NCI-H2196 (cell line): Measurements from ENCODE around the gene KIF26B.
"Not testable (repeated sequence)": the region's sequence is repeated elsewhere in the genome, so short reads cannot be mapped to it uniquely, and the experiment has no call there.

Experiments used
- DNase-seq: peaks from one replicate; lab custom pipeline; 2025; ENCODE audit not compliant: unreplicated experiment; lab: John Stamatoyannopoulos, UW

The KIF26B gene

GRCh38 chr1:245378311-245378722 lies 223.5 kb downstream of the KIF26B start:
- no peak for DNase-seq

GRCh38 chr1:245378745-245379144 lies 224.0 kb downstream of the KIF26B start:
- DNase-seq: no peak

- DNase-seq: no peak
Measured at GRCh38 chr1:245380790-245381535, 226.2 kb downstream of the KIF26B start.

- no peak for DNase-seq
Measured at GRCh38 chr1:245382981-245383380, 228.2 kb downstream of the KIF26B start.

GRCh38 chr1:245383396-245384330 lies 228.9 kb downstream of the KIF26B start:
- no peak for DNase-seq

GRCh38 chr1:245386297-245386971 lies 231.6 kb downstream of the KIF26B start:
- no peak for DNase-seq

- no peak for DNase-seq
Measured at GRCh38 chr1:245388687-245389086, 233.9 kb downstream of the KIF26B start.

GRCh38 chr1:245389873-245390272 lies 235.1 kb downstream of the KIF26B start:
- DNase-seq: no peak

- DNase-seq: no peak
Measured at GRCh38 chr1:245390975-245391374, 236.2 kb downstream of the KIF26B start.

- DNase-seq: no peak
Measured at GRCh38 chr1:245393694-245394093, 238.9 kb downstream of the KIF26B start.

- no peak for DNase-seq
Measured at GRCh38 chr1:245395680-245396079, 240.9 kb downstream of the KIF26B start.

- no peak for DNase-seq
Measured at GRCh38 chr1:245396615-245397014, 241.8 kb downstream of the KIF26B start.

- DNase-seq: no peak
Measured at GRCh38 chr1:245397771-245398170, 243.0 kb downstream of the KIF26B start.

- no peak for DNase-seq
Measured at GRCh38 chr1:245398180-245398579, 243.4 kb downstream of the KIF26B start.

- no peak for DNase-seq
Measured at GRCh38 chr1:245401881-245402587, 247.2 kb downstream of the KIF26B start.

GRCh38 chr1:245402998-245403397 lies 248.2 kb downstream of the KIF26B start:
- not testable (repeated sequence) for DNase-seq

- no peak for DNase-seq
Measured at GRCh38 chr1:245404527-245404926, 249.7 kb downstream of the KIF26B start.

GRCh38 chr1:245404952-245405351 lies 250.2 kb downstream of the KIF26B start:
- DNase-seq: no peak

GRCh38 chr1:245406426-245406825 lies 251.6 kb downstream of the KIF26B start:
- no peak for DNase-seq

GRCh38 chr1:245407983-245408382 lies 253.2 kb downstream of the KIF26B start:
- DNase-seq: no peak
